Measurements from ENCODE around the gene INS. TPM values are rescaled to one million over a fixed set of nuclear protein-coding genes. Genes with fewer than 3 reads are reported as not detected.

Gene INS
- total and polyA plus RNA-seq, 2 of the 4 experiments (the other 2 are of a cell fraction) = not detected

DNA sequence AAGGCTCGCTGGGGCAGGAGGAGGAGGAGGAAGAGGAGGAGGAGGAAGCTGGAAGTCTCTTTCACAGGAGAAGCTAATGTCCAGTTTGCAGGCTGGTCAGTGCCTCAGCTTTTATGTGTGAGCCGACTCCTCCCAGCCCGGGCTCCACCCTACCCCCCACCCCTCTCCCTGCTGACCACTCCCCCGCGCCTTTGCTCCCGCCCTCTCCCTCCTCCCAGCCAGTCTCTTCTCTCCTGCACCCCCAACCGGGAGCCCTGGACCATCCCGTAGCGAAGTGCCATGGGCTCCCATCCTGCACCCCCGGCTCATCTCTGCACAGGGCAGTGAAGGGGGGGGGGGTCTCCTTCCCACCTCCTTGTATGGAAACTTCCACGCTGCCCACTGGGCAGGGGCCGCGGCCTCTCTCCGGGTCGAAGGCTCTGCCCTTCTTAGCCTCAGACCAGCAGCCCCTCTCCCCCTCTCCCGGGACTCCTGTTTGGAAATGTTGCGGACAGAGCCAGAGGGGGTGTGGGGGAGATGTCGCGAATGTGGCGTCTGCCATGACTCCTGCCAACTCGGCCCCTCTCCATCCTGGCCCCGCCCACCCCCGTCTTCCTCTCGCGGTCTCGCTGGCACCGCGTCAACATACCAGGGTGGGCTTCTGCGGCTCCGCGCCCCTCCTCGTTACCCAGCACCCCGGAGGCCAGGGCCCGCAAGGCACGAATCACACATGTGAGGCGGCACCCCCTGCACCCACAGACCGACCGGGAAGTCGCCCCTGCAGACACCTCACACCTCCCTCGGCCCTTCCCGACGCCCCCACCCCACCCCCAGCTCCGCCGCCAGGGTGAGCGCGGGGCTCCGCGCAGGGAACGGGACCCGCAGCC, 23.6 kb downstream of the INS start:
- DNase-seq (peak; percentile 48), ATAC-seq (ENCODE audit: low read depth) (peak; percentile 81)
- H3K4me2 ChIP-seq (ENCODE audit: low read depth, low read length) = peak overlapping the region; percentile 78
- POLR2A ChIA-PET (ENCODE audit: unreplicated experiment) = no interaction called here
- intact Hi-C loops (cut with micrococcal nuclease) (loop anchor here (5.0 kb wide), 1 partner anchor 40 kb away; no protein-coding TSS in a partner anchor), in situ Hi-C loops (cut with MboI; ENCODE audit: low sequenced_read_pairs) (no loop called here), dilution Hi-C loops (cut with HindIII; ENCODE audit: low sequenced_read_pairs, unreplicated experiment) (no loop called here)
- H4K5ac ChIP-seq (ENCODE audit: low read depth, low read length) = no peak overlapping the region
- no peaks in the 10 kb centered on the region for H3K9me3 ChIP-seq (ENCODE audit: control insufficient read depth, insufficient read depth, low read length)
- no peaks in the 10 kb centered on the region for H3K36me3 ChIP-seq (ENCODE audit: control insufficient read depth, insufficient read depth, low read length)
- peak overlapping the region; percentile 28; the same call in 1 of the 2 replicates for H3K9ac ChIP-seq (ENCODE audit: low read depth, low read length)
- peak overlapping the region; percentile 77 for H3K4ac ChIP-seq (ENCODE audit: low read depth, low read length)
- H3K56ac ChIP-seq (ENCODE audit: extremely low read depth, insufficient read depth, low read length) = peak overlapping the region; percentile 32; the same call in 1 of the 2 replicates
- peaks cover 66% of the 10 kb centered on the region for H3K27me3 ChIP-seq (ENCODE audit: control insufficient read depth, insufficient read depth, low read length)
- no peak overlapping the region for H3K14ac ChIP-seq (replicated peaks; ENCODE audit: low read depth, low read length)
- H4K20me1 ChIP-seq (ENCODE audit: insufficient read depth, low read length) = peaks cover 31% of the 10 kb centered on the region
- 3% methylated on average over 7 of the region's 50 CpGs; no CpG with 5 or more reads in 1 of the 2 experiments for WGBS, 2 experiments (ENCODE audit: extremely low coverage in 2 of 2, insufficient read length in 1 of 2)
- H2BK20ac ChIP-seq (ENCODE audit: low read depth, low read length) = peak overlapping the region; percentile 53; the same call in 1 of the 2 replicates
- no peak overlapping the region for H3K18ac ChIP-seq (ENCODE audit: low read depth, low read length)
- no peaks in the 10 kb centered on the region for H3K9me1 ChIP-seq (ENCODE audit: insufficient read depth, low read length)
- H4K91ac ChIP-seq (ENCODE audit: insufficient read depth, low read depth, low read length) = peak overlapping the region; percentile 55; the same call in 1 of the 2 replicates
- CTCF ChIA-PET = interaction anchor here (1.4 kb wide), 1 partner anchor 13 kb away, joined by 7 read pairs; no protein-coding TSS in a partner anchor
- peak overlapping the region; percentile 86 for H2AFZ ChIP-seq (replicated peaks; ENCODE audit: low read length, poor library complexity)
- peak; percentile 48; the same call in 1 of the 2 replicates for TF ChIP-seq MAZ (IDR thresholded peaks at IDR 0.05; ENCODE audit: borderline replicate concordance, low read depth, low read length)
- TF ChIP-seq POLR2A (IDR thresholded peaks at IDR 0.05; ENCODE audit: low read depth, low read length) = no peak
- BruUV-seq (replicated peaks) = no TSS peak
- no peak overlapping the region for H2BK5ac ChIP-seq (ENCODE audit: low read depth, low read length, poor library complexity, severe bottlenecking)
- no peaks in the 10 kb centered on the region; the same call in 1 of the 2 replicates for H3K4me1 ChIP-seq (ENCODE audit: control insufficient read depth, insufficient read depth, low read length)
- peak overlapping the region; percentile 44 for H3K4me3 ChIP-seq (ENCODE audit: insufficient read depth, low read depth, low read length)
- H2BK15ac ChIP-seq (ENCODE audit: low read depth, low read length) = no peak overlapping the region
- peak overlapping the region; percentile 40 for H2BK120ac ChIP-seq (ENCODE audit: low read depth, low read length)
- H4K8ac ChIP-seq (ENCODE audit: low read depth in 2 of 2, low read length in 2 of 2) = peak overlapping the region; percentile 52 to 57; a peak in 1 of 4 replicates
- peak overlapping the region; percentile 88 for H2AK9ac ChIP-seq (replicated peaks; ENCODE audit: low read depth, low read length, poor library complexity)
- no peak overlapping the region for H3K27ac ChIP-seq (ENCODE audit: insufficient read depth, low read length)
- peaks cover 0 to 4% of the 10 kb centered on the region in 2 experiments; a peak in 1 of 4 replicates for H3K79me1 ChIP-seq (ENCODE audit: low read depth in 1 of 2, low read length in 2 of 2)
- H2AK5ac ChIP-seq (ENCODE audit: low read depth, low read length) = peak overlapping the region; percentile 28; the same call in 1 of the 2 replicates
- no peak overlapping the region for H3K23ac ChIP-seq (ENCODE audit: low read depth, low read length)

Measured in IMR-90 (cell line).